Neuronal stem cell (in vitro differentiated cells): ENCODE data around the gene PPP2R2B.

Experiments
- DNase-seq: peaks from one replicate; pipeline ENCODE4 v3.0.0-alpha.2; 2013; ENCODE audit warnings: low spot score
- H2AFZ ChIP-seq: one replicate; pipeline ENCODE4 v1.6.1; 2013; ENCODE audit warnings: mild to moderate bottlenecking, low read length, inconsistent platforms
- H2AK5ac ChIP-seq: 2 replicates; pipeline ENCODE4 v1.6.1; 2013; ENCODE audit warnings: low read depth, mild to moderate bottlenecking, inconsistent platforms, low read length, moderate library complexity, mixed read lengths
- H2BK120ac ChIP-seq: 2 replicates; pipeline ENCODE4 v1.6.1; 2013; ENCODE audit warnings: low read depth, mild to moderate bottlenecking, inconsistent platforms, low read length, moderate library complexity, mixed read lengths
- H2BK12ac ChIP-seq: one replicate; pipeline ENCODE4 v1.6.1; 2013; ENCODE audit warnings: low read length, inconsistent platforms
- H2BK15ac ChIP-seq: 2 replicates; pipeline ENCODE4 v1.6.1; 2013; ENCODE audit warnings: mild to moderate bottlenecking, low read length, inconsistent platforms, mixed read lengths
- H2BK5ac ChIP-seq: one replicate; pipeline ENCODE4 v1.6.1; 2013; ENCODE audit warnings: inconsistent platforms, mild to moderate bottlenecking, low read length, moderate library complexity
- H3K14ac ChIP-seq: one replicate; pipeline ENCODE4 v1.6.1; 2013; ENCODE audit warnings: low read length, inconsistent platforms
- H3K18ac ChIP-seq: 2 replicates; pipeline ENCODE4 v1.6.1; 2013; ENCODE audit warnings: low read length, inconsistent platforms
- H3K23ac ChIP-seq: 2 replicates; pipeline ENCODE4 v1.6.1; 2013; ENCODE audit warnings: low read depth, mild to moderate bottlenecking, mixed read lengths, low read length, inconsistent platforms; ENCODE audit not compliant: poor library complexity
- H3K27ac ChIP-seq: replicated peaks from 3 replicates; pipeline ENCODE4 v1.5.1; 2013; ENCODE audit warnings: low read length, inconsistent platforms
- H3K27me3 ChIP-seq, 3 experiments: 2 replicates each; pipeline ENCODE4 v1.6.1; 2013; ENCODE audit warnings: low read length in 3 of 3, mild to moderate bottlenecking in 2 of 3, inconsistent platforms in 1 of 3, low read depth in 1 of 3, mixed read lengths in 1 of 3, moderate library complexity in 1 of 3; ENCODE audit not compliant: control insufficient read depth in 3 of 3, insufficient read depth in 3 of 3
- H3K36me3 ChIP-seq, 2 donors: replicated peaks in 1 of 2; 2 replicates each; pipeline ENCODE4 v1.6.1; 2013; ENCODE audit warnings: low read length in 2 of 2; ENCODE audit not compliant: control insufficient read depth in 2 of 2, insufficient read depth in 2 of 2
- H3K4ac ChIP-seq: 2 replicates; pipeline ENCODE4 v1.6.1; 2013; ENCODE audit warnings: inconsistent platforms, mild to moderate bottlenecking, low read length, moderate library complexity
- H3K4me1 ChIP-seq, 2 donors: 1 replicate in 1 of 2; 2 replicates in 1 of 2; pipeline ENCODE4 v1.6.1; 2013; ENCODE audit warnings: low read length in 2 of 2, low read depth in 1 of 2; ENCODE audit not compliant: control insufficient read depth in 2 of 2, insufficient read depth in 1 of 2
- H3K4me2 ChIP-seq: one replicate; pipeline ENCODE4 v1.6.1; 2013; ENCODE audit warnings: mild to moderate bottlenecking, low read length, inconsistent platforms; ENCODE audit not compliant: insufficient read depth, poor library complexity, severe bottlenecking
- H3K4me3 ChIP-seq, 2 donors: 2 replicates each; pipeline ENCODE4 v1.5.1; 2013; ENCODE audit warnings: low read length in 2 of 2, mild to moderate bottlenecking in 2 of 2, inconsistent platforms in 1 of 2, moderate library complexity in 1 of 2
- H3K79me1 ChIP-seq: one replicate; pipeline ENCODE4 v1.6.1; 2013; ENCODE audit warnings: low read depth, mild to moderate bottlenecking, inconsistent platforms, low read length, moderate library complexity
- H3K9ac ChIP-seq: one replicate; pipeline ENCODE4 v1.6.1; 2013; ENCODE audit warnings: mild to moderate bottlenecking, low read depth, low read length, inconsistent platforms; ENCODE audit not compliant: poor library complexity
- H3K9me3 ChIP-seq, 2 donors: replicated peaks in 1 of 2; 2 replicates each; pipeline versions ENCODE3 to v1.6.1; 2013; ENCODE audit warnings: low read length in 2 of 2, mild to moderate bottlenecking in 2 of 2, inconsistent platforms in 1 of 2, low read depth in 1 of 2, mixed read lengths in 1 of 2, moderate library complexity in 1 of 2; ENCODE audit not compliant: control insufficient read depth in 2 of 2, insufficient read depth in 1 of 2
- H4K8ac ChIP-seq: one replicate; pipeline ENCODE4 v1.6.1; 2013; ENCODE audit warnings: low read depth, mild to moderate bottlenecking, inconsistent platforms, low read length, moderate library complexity
- H4K91ac ChIP-seq: one replicate; pipeline ENCODE4 v1.6.1; 2013; ENCODE audit warnings: low read length, low read depth, mild to moderate bottlenecking, inconsistent platforms; ENCODE audit not compliant: poor library complexity
- WGBS, 2 donors: extraction: QIAGEN DNeasy Blood & Tissue Kit; methylation state at CpG; one replicate each; pipeline ENCODE4 v1.1.7; 2013; ENCODE audit warnings: missing lambda C conversion rate in 2 of 2, mixed read lengths in 1 of 2; ENCODE audit not compliant: insufficient read length in 2 of 2, insufficient replicate concordance in 1 of 2; ENCODE audit errors: extremely low coverage in 2 of 2; 5-methylcytosine and 5-hydroxymethylcytosine counted together

Gene PPP2R2B

DNA sequence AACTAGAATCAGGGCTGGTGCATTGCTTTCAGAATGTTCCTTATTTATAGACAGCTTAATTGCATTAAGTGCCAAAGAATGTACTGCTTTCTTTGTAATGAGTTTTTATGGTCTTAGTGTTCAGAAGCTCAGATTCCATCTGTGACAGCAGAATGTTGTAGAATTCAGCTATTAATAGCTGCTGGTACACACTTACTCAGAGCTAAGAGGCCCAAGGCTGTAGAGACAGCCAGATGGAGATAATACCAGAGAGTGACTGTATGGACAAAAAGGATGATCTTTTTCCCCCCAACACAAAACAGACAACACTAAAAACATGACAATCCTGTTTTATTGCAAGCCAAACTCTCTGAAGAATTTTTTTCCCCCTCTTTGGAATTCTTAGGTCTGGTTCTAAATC lies 50.2 kb downstream of the PPP2R2B start:
- Histone ChIP-seq H2AFZ (no peak overlapping the region), H4K91ac (no peak overlapping the region), H3K79me1 (no peaks in the 10 kb centered on the region), H2BK120ac (no peak overlapping the region), H2BK12ac (no peak overlapping the region), H3K27ac (no peak overlapping the region), H3K9me3 (no peaks in the 10 kb centered on the region), H3K4me1 (peaks cover 0 to 1% of the 10 kb centered on the region in 2 donors), H3K4me2 (no peak overlapping the region), H3K27me3 (no peaks in the 10 kb centered on the region), H2BK15ac (no peak overlapping the region), H3K14ac (no peak overlapping the region), H3K4me3 (no peak overlapping the region), H4K8ac (no peak overlapping the region), H3K18ac (no peak overlapping the region), H2AK5ac (no peak overlapping the region), H3K23ac (no peak overlapping the region), H3K36me3 (no peaks in the 10 kb centered on the region), H2BK5ac (no peak overlapping the region), H3K9ac (no peak overlapping the region), H3K4ac (no peak overlapping the region)
- DNase-seq = no peak

DNA sequence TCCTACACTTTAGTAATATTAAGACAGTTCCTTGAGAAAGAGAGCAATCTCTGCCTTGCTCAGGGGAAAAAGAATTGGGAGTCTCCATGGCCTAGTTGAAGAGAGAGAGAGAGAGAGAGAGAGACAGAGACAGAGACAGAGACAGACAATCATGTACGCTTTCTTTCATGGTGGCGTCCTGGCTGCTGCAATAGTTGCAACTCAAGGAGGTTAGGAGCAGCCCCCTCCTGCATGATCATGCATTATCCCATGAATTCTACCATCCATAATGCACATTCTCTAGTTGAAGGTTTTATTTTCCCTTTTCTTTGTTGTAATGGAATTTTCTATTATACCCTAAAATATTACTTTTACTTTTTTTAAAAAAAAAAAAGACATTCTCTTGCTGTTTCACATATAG lies 50.7 kb downstream of the PPP2R2B start:
- H2AK5ac ChIP-seq = no peak overlapping the region
- no peak overlapping the region for H3K9ac ChIP-seq
- no peaks in the 10 kb centered on the region for H3K9me3 ChIP-seq
- no peak overlapping the region for H2BK12ac ChIP-seq
- H3K14ac ChIP-seq = no peak overlapping the region
- no peaks in the 10 kb centered on the region for H3K36me3 ChIP-seq
- H3K27me3 ChIP-seq = no peaks in the 10 kb centered on the region
- WGBS, 2 donors = no CpG with 5 or more reads among the region's 2 CpGs
- no peak overlapping the region for H3K18ac ChIP-seq
- no peak overlapping the region for H3K4me2 ChIP-seq
- H3K23ac ChIP-seq = no peak overlapping the region
- H3K79me1 ChIP-seq = no peaks in the 10 kb centered on the region
- H3K4me3 ChIP-seq = no peak overlapping the region
- H2BK15ac ChIP-seq = no peak overlapping the region
- H2BK120ac ChIP-seq = no peak overlapping the region
- no peak overlapping the region for H3K4ac ChIP-seq
- H4K91ac ChIP-seq = no peak overlapping the region
- H3K4me1 ChIP-seq = no peaks in the 10 kb centered on the region
- no peak for DNase-seq
- no peak overlapping the region for H2AFZ ChIP-seq
- H2BK5ac ChIP-seq = no peak overlapping the region
- no peak overlapping the region for H4K8ac ChIP-seq
- no peak overlapping the region for H3K27ac ChIP-seq

GRCh38 chr5:146825033-146825432 lies 53.5 kb downstream of the PPP2R2B start:
- Histone ChIP-seq H2BK12ac (no peak overlapping the region), H3K27ac (no peak overlapping the region), H3K9me3 (no peaks in the 10 kb centered on the region), H3K23ac (no peak overlapping the region), H3K14ac (no peak overlapping the region), H2BK5ac (no peak overlapping the region), H3K4me2 (no peak overlapping the region), H3K9ac (no peak overlapping the region), H2AK5ac (no peak overlapping the region), H4K8ac (no peak overlapping the region), H3K4me1 (no peaks in the 10 kb centered on the region), H2AFZ (no peak overlapping the region), H3K27me3 (no peaks in the 10 kb centered on the region), H3K36me3 (no peaks in the 10 kb centered on the region), H3K4me3 (no peak overlapping the region), H2BK120ac (no peak overlapping the region), H3K18ac (no peak overlapping the region), H3K79me1 (no peaks in the 10 kb centered on the region), H2BK15ac (no peak overlapping the region), H4K91ac (no peak overlapping the region), H3K4ac (no peak overlapping the region)
- WGBS, 2 donors = no CpG with 5 or more reads among the region's 5 CpGs
- peak; percentile 47 for DNase-seq

DNA sequence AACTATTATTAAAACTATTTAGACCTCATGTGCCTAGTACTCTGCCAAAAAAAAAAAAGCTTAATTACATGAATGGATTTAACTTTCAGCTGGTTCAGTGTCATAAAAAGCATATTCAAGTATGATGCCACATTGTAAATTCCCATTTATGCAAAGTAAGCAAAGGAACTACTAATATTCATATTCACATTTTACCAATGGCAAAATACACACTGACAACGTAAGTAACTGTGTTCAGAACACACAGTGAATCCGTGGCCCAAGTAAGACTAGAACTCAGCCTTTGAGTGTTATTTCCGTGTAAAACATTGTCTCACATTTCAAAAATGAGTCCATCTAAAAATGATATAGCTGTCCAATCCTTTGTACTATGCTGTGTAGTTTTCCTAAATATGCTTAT lies 56.8 kb downstream of the PPP2R2B start:
- H3K23ac ChIP-seq = no peak overlapping the region
- no peaks in the 10 kb centered on the region for H3K9me3 ChIP-seq
- no CpG with 5 or more reads among the region's 3 CpGs for WGBS, 2 donors
- H4K8ac ChIP-seq = no peak overlapping the region
- H3K4ac ChIP-seq = no peak overlapping the region
- H3K4me3 ChIP-seq = no peak overlapping the region
- H2BK12ac ChIP-seq = no peak overlapping the region
- H3K27me3 ChIP-seq = no peaks in the 10 kb centered on the region
- H3K36me3 ChIP-seq = no peaks in the 10 kb centered on the region
- no peak overlapping the region for H3K27ac ChIP-seq
- H4K91ac ChIP-seq = no peak overlapping the region
- H2BK15ac ChIP-seq = no peak overlapping the region
- H3K9ac ChIP-seq = no peak overlapping the region
- H3K4me1 ChIP-seq = no peaks in the 10 kb centered on the region
- no peak overlapping the region for H2AK5ac ChIP-seq
- H3K14ac ChIP-seq = no peak overlapping the region
- DNase-seq = no peak
- no peak overlapping the region for H3K4me2 ChIP-seq
- no peak overlapping the region for H3K18ac ChIP-seq
- H2AFZ ChIP-seq = no peak overlapping the region
- H3K79me1 ChIP-seq = no peaks in the 10 kb centered on the region
- H2BK5ac ChIP-seq = no peak overlapping the region
- no peak overlapping the region for H2BK120ac ChIP-seq
